ENCODE data around the gene NSD1. TPM values are rescaled to one million over a fixed set of nuclear protein-coding genes. Genes with fewer than 3 reads are reported as not detected.
"Not testable (repeated sequence)": the region's sequence is repeated elsewhere in the genome, so short reads cannot be mapped to it uniquely, and the experiment has no call there.

NSD1 gene
- total RNA-seq, 4 donors from 2014 or later = 46.4 to 112 (median 50.1) TPM

GRCh38 chr5:177339107-177339638, 205.6 kb downstream of the NSD1 start:
- H3K9me3 ChIP-seq = no peaks in the 10 kb centered on the region
- TF ChIP-seq CTCF (IDR thresholded peaks at IDR 0.05) (no peak), POLR2A (IDR thresholded peaks at IDR 0.05) (no peak)
- H3K4me1 ChIP-seq = no peaks in the 10 kb centered on the region
- no peaks in the 10 kb centered on the region for H3K27me3 ChIP-seq
- H3K27ac ChIP-seq = no peak overlapping the region
- H3K36me3 ChIP-seq = peaks cover 0 to 76% (median 0%) of the 10 kb centered on the region in 3 donors
- DNase-seq = peak in 1 of 3 donors; percentile 27
- no peak overlapping the region for H3K4me3 ChIP-seq

GRCh38 chr5:177343000-177343399, 209.4 kb downstream of the NSD1 start:
- peaks cover 0 to 56% (median 0%) of the 10 kb centered on the region in 3 donors for H3K36me3 ChIP-seq
- not testable (repeated sequence) for H3K27me3 ChIP-seq, H3K9me3 ChIP-seq, DNase-seq, H3K27ac ChIP-seq, H3K4me1 ChIP-seq, H3K4me3 ChIP-seq

GRCh38 chr5:177343777-177344176, 210.2 kb downstream of the NSD1 start:
- H3K9me3 ChIP-seq = no peaks in the 10 kb centered on the region
- H3K4me3 ChIP-seq = no peak overlapping the region
- TF ChIP-seq CTCF (IDR thresholded peaks at IDR 0.05) = no peak
- TF ChIP-seq POLR2A (IDR thresholded peaks at IDR 0.05) = no peak
- H3K27ac ChIP-seq = no peak overlapping the region
- DNase-seq = no peak
- H3K27me3 ChIP-seq = no peaks in the 10 kb centered on the region
- peaks cover 0 to 49% (median 0%) of the 10 kb centered on the region in 3 donors for H3K36me3 ChIP-seq
- peaks cover 0 to under 1% (median 0%) of the 10 kb centered on the region in 4 donors for H3K4me1 ChIP-seq

GRCh38 chr5:177344891-177345290, 211.3 kb downstream of the NSD1 start:
- no peak for DNase-seq
- H3K36me3 ChIP-seq = peaks cover 0 to 52% (median 0%) of the 10 kb centered on the region in 3 donors

GRCh38 chr5:177346820-177347219, 213.2 kb downstream of the NSD1 start:
- Histone ChIP-seq H3K36me3 (peaks cover 0 to 43% (median 0%) of the 10 kb centered on the region in 3 donors), H3K4me1 (peaks cover 4 to 22% (median 13%) of the 10 kb centered on the region in 4 donors), H3K4me3 (no peak overlapping the region), H3K27ac (no peak overlapping the region), H3K27me3 (no peaks in the 10 kb centered on the region), H3K9me3 (no peaks in the 10 kb centered on the region)
- no peak for DNase-seq
- TF ChIP-seq CTCF (IDR thresholded peaks at IDR 0.05) (no peak), POLR2A (IDR thresholded peaks at IDR 0.05) (no peak)

More at GRCh38 chr5:177344891-177345290, 211.3 kb downstream of the NSD1 start:
- no peak for TF ChIP-seq POLR2A (IDR thresholded peaks at IDR 0.05)
- TF ChIP-seq CTCF (IDR thresholded peaks at IDR 0.05) = no peak
- Histone ChIP-seq H3K27me3 (no peaks in the 10 kb centered on the region), H3K4me1 (peaks cover 1 to 12% (median 4%) of the 10 kb centered on the region in 4 donors), H3K4me3 (no peak overlapping the region), H3K27ac (no peak overlapping the region), H3K9me3 (no peaks in the 10 kb centered on the region)

GRCh38 chr5:177347699-177348098, 214.1 kb downstream of the NSD1 start:
- Histone ChIP-seq H3K4me1 (peaks cover 4 to 22% (median 13%) of the 10 kb centered on the region in 4 donors), H3K9me3 (no peaks in the 10 kb centered on the region), H3K27me3 (no peaks in the 10 kb centered on the region), H3K27ac (no peak overlapping the region), H3K36me3 (peaks cover 0 to 36% (median 0%) of the 10 kb centered on the region in 3 donors), H3K4me3 (no peak overlapping the region)
- no peak for DNase-seq
- TF ChIP-seq CTCF (IDR thresholded peaks at IDR 0.05) (no peak), POLR2A (IDR thresholded peaks at IDR 0.05) (no peak)
